Hematopoietic multipotent progenitor cell treated with erythropoietin and hydrocortisone succinate and interleukin-3 and kit ligand, for 17 days (in vitro differentiated cells): Measurements from ENCODE around the gene ANKRD40CL.
"Not testable (repeated sequence)": the region's sequence is repeated elsewhere in the genome, so short reads cannot be mapped to it uniquely, and the experiment has no call there.

Experiments used
- DNase-seq: peaks from one replicate; pipeline ENCODE4 v3.0.0-alpha.2; 2015; ENCODE audit warnings: low spot score

Gene ANKRD40CL

DNA sequence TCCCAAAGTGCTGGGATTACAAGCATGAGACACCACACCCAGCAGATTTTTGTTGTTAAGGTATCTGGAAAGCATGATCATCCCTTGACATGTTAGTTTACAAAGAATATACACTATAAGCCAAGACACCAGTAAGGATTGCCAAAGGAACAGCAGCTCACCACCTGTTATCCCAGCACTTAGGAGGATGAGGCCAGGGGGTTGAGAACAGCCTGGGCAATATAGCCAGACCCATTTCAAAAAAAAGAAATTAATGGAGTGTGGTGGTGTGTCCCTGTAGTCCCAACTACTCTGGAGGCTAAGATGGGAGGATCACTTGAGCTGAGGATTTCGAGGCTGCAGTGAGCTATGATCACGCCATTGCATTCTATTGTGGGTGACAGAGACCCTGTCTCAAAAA is 5.1 kb downstream of the ANKRD40CL start:
- DNase-seq, result no peak

DNA sequence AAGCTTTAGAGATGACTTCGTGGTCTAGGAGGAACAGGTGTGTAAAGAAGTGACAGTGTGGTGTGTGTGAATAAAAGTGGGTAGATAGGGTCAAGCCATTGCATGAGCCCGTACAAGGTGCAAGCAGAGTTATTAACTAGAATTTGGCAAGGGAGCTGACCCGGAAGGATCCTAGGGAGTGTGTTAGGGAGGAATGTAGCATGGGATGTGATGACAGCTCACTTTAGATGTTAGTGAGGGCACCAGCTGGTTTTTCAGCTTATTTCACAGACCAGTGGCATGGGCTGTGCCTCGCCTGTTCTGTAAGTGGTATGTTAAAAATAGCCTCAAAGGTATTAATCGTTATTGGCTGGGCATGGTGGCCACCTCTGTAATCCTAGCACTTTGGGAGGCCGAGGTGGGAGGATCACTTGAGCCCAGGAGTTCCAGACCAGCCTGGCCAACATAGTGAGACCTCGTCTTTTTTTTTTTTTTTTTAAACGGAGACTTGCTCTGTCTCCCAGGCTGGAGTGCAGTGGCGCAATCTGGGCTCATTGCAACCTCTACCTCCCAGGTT is 8.3 kb downstream of the ANKRD40CL start:
- DNase-seq, result no peak

DNA sequence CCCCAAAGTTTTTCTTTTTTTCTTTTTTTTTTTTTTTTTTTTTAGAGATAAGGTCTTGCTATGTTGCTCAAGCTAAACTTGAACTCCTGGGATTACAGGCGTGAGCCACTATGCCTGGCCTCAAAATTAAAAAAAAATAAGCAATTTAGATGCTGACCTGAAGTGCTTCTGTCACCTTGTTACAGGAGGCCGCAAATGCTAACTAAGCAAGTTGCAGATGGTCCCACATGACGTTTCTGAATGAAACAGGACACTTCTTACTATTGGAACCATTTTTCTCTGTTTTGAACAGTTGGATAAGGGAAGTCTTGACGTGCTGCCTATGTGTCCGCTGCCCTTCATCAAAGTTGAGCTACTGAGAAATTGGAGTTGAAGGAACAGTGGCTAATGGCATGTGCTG is 8.8 kb downstream of the ANKRD40CL start:
- DNase-seq, result no peak

DNA sequence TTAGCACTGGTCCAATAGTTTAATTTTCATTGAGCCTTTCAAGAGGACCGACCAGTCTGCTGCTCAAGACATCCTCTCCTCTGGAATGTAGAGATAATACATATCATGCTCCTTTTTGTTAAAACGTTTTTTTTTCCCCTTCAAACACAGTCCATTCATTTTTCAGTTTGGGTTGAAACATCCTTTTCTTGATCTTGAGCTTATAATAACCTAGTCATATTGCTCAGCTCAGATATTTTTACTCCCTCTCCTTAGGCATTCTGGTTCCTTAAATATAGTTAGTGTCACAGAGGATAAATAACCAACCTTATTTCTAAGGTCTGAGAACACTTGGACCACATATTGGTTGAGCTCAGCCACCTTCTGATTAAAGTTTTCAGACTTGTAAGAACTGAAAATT is 12.8 kb downstream of the ANKRD40CL start:
- no peak for DNase-seq

DNA sequence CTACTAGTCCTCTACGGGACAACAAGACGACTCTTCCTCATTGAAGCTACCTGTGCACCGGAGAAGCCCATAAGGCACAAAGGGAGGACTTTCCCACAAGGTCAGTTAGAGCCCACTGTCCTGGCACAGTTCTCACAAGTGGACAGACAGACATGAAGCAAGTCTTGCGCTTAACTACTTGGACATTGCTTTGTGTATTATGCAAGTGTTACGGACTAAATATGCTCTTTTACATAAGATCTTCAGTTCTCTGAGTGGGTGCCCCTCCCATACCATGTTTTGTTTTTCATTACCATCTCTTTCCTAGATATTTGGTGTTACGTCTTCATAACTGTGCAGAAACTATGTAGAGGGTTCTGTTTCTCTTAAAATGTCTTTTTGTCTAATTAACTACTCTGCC is 18.1 kb downstream of the ANKRD40CL start:
- DNase-seq, result no peak

DNA sequence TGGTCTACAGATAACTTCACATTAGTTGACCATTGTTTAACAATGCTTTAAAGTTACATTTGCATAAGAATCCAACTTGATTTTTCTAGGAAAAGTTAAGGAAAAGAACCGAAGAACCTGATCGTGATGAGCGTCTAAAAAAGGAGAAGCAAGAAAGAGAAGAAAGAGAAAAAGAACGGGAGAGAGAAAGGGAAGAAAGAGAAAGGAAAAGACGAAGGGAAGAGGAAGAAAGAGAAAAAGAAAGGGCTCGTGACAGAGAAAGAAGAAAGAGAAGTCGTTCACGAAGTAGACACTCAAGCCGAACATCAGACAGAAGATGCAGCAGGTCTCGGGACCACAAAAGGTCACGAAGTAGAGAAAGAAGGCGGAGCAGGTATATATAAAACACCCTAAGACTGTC is 21.7 kb downstream of the ANKRD40CL start:
- DNase-seq, result no peak

DNA sequence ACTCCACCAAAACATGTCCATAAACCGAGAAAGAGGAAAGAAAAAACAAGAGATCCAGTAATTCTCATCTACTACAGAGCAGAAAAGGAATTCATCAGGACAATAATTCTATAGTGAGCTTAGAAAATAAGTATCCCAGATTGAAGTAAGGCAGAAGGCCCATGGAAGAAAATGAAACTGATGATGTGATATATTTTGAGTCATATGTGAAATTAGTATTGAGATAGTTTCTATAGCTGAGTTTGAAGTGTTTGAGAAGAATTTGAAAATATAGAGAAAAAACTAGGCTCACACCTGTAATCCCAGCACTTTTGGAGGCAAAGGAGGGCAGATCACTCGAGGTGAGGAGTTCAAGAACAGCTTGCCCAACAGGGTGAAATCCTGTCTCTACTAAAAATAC is 28.2 kb downstream of the ANKRD40CL start:
- no peak for DNase-seq

DNA sequence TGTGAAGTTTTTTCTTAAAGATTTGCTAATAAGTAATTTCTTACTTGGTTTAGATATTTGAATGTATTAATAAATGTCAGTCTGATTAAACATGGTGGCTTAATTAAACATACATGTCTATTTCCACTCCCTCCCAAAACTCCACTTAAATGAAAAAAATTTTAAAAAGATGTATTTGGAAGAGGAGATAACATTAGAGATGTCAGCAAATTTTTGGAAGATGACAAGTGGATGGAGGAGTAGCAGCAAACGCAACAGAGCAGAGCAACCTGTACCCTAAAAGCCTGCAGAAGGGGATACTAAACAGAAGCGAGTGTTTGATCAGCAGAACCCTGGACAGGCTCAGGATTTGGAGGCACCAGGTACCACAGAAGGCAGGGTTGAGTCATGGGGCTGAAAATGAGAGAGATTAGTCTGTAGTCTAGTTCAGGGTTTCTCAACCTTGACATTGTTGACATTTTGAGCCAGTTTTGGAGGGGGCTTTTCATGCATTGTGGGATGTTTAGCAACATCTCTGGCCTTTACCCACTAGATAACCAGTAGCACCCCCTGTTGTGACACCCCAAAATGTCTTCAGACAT is 30.1 kb downstream of the ANKRD40CL start:
- DNase-seq, result no peak

DNA sequence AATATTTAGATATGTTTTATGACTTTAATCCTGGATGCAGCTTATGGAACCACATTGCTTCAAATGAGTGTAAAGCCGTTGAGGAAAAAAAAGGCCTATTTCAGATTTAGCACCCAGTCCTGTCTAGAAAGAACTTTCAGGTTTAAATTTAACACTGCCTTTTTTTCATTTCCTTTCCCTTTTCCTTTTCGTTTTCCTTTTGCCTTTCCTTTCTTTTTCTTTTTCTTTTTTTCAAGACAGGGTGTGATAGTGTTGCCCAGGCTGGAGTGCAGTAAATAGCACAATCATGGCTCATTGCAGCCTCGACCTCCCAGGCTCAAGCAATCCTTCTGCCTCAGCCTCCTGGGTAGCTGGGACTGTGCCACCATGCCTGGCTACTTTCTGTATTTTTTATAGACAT is 32.0 kb downstream of the ANKRD40CL start:
- DNase-seq, result no peak

DNA sequence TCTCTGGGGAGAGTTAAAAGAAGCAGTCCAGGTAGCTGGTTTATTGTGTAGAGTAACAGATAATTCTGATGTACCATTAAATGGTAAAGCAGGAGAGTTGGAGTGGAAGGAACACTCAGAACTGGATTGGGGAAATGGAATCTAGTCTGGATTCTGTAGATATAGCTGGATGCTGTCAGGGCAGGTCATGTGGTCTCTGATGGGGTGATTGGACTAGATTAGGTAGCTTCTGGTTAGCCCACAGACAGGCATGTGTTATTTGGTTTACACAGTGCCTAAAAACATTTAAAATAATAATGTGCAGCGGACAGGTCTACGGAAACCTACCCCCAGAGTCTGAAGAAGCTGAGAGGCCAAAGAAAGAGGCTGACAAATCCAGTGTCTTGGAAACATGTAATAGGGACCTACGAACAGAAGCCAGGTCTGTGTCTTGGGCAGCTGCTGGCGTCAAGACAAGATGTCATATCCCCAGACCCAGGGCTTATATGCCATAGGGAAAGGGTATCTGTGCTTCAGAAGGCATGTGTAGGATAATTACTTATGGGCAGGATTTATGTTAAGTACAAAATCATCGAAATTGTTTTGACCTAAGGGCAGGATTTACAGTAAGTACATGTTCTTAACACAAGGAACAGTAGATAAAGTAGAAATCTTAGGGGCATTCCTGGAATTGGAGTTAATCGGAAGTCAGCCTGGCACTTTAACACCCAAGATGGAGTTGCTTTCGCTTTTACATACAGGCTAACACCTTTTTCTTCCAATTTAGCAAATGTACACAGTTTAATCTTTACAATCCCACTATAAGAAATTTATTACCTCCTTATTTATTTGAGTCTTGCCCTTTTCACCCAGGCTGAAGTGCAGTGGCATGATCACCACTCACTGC is 35.5 kb downstream of the ANKRD40CL start:
- peak; percentile 37 for DNase-seq

DNA sequence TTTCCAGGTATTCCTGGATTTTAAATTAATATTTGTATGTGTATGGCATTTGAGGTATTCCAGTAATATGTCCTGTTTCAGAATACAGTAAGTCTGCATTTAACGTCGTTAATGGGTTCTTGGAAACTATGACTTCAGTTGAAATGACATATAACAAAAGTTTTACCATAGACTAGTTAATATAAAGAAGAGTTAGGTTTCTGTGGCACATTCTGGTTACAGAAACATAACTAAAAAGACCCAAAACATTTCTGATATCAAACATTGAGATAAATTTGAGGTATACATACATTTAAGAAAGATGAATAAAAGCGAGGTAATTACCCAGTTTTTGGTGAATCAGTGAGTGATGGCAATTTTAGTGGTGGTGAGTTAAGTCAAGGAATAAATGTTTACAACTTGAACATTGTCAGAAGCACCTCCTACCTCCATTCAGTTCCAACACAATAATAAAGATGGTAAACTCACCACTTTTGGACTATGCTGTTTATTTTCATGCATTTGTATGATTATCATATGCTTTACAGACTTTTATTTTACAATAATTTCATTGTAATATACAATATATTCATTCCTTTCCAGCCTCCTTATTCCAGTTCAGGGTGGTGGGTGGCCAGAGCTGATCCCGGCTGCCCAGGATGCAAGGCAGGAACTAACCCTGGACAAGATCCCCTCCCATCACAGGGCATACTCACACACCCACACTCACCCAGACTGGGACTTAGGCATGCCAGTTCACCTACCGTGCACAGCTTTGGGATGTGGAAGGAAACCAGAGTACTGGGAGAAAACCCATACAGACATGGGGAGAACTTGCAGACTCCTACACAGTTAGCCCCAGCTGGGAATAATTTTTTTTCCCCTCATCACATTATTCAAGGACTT is 38.2 kb downstream of the ANKRD40CL start:
- DNase-seq, result no peak

DNA sequence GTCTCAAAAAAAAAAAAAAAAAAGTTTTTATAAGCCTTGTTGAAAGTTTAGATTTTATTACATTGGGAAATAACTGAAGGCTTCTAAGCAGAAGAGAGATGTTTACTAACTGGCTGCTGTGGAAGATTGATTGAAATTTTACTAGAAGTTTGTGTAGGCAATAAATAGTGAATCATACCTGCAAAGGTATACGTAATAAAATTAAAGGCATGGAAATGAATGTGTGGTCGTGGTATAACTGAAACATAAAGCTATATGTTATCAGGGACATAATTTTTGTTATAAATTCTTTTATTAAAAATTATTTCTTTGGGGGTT is 39.2 kb downstream of the ANKRD40CL start:
- no peak for DNase-seq

DNA sequence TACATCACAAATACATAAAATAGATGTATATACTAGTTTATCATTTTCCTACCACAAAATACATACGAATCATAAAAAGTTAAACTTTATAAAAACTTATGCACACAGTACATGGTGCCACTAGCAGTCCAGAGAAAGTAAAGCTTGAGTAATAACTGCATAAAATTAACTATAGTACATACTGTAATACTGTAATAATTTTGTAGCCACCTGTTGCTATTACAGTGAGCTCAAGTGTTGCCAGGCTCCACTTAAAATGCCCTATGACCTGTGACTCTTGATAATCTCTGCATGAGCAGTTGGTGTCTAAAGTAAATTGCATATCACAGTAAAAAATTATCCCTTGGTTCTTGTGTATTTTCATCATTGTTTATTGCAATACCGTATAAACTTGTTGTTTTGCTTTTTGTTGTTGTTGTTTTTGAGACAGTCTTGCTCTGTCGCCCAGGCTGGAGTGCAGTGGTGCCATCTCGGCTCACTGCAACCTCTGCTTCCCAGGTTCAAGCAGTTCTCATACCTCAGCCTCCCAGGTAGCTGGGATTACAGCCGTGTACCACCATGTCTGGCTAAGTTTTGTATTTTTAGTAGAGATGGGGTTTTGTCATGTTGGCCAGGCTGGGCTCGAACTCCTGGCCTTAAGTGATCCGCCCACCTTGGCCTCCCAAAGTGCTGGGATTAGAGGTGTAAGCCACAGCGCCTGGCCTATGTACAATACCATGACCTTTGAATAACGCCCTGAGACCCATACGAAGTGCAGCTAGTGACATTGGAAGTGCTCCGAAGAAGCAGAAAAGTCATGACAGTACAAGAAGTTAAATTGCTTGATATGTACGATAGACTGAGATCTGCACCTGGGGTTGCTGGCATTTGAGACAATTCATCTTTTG is 41.3 kb downstream of the ANKRD40CL start:
- no peak for DNase-seq

DNA sequence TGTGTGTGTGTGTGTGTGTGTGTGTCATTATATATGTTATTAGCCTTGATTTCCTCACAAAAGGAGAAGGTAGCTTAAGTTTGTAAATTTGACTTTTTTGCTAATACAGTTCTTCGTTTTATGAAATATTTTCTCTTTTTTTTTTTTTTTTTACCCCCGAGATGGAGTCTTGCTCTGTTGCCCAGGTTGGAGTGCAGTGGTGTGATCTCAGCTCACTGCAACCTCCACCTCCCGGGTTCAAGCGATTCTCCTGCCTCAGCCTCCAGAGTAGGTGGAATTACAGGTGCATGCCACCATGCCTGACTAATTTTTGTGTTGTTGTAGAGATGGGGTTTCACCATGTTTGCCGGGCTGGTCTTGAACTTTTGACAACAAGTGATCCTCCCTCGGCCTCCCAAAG is 42.7 kb downstream of the ANKRD40CL start:
- DNase-seq, result not testable (repeated sequence)

DNA sequence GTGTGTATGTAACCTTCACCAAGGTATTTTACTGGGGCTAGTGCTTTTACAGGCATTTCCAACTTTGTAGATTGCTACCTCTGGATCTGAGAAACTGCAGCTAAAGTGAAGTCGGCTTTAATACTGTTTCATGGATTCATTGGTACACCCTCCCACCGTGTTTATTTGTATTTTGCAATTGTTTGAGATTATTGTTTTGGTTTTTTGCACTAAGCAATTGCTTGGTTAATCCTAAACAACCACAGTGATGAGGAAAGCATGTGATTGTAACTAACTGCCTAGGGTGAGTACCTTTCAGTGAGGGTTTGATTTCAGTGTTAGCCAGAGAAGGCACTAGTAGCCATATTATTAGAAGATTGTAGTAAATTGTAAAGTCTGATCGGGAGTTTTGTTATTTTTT is 44.6 kb downstream of the ANKRD40CL start:
- no peak for DNase-seq

DNA sequence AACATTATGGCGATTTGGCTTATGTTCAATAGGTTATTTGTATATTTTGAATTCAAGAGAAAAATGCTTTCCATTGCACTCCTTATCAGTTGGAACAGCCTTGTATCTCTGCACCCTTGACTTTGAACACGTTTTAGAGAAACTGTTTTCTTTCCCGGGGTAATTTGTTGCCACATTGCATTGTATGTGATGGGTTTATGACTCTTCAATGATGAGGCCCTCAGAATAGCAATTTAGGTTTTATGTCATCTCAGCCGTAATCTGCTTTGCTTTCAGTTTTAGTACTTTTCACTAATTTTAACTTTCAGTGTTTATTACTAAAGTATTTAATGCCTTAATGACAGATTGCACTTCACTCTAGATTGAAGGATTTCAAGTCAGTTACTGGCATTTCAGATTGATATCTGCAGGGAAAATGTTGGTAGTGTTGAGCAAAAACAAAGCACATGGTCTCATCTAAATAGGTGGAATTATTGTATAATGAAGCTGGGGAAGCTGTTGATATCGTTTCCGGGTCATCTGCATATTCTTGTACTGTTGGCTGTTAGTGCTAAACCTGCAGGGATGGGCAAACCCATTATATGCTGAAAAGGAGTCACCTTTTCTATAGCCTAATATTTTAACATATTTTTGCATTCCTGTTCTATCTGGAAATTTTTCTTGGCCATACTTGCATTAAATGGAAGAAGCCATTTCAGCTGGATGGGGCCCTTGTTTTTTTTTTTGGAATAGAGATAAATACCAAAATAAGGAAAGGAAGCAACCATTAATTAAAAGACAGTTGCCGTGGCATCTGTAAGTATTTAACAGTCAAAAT is 45.9 kb downstream of the ANKRD40CL start:
- peak; percentile 61 for DNase-seq

DNA sequence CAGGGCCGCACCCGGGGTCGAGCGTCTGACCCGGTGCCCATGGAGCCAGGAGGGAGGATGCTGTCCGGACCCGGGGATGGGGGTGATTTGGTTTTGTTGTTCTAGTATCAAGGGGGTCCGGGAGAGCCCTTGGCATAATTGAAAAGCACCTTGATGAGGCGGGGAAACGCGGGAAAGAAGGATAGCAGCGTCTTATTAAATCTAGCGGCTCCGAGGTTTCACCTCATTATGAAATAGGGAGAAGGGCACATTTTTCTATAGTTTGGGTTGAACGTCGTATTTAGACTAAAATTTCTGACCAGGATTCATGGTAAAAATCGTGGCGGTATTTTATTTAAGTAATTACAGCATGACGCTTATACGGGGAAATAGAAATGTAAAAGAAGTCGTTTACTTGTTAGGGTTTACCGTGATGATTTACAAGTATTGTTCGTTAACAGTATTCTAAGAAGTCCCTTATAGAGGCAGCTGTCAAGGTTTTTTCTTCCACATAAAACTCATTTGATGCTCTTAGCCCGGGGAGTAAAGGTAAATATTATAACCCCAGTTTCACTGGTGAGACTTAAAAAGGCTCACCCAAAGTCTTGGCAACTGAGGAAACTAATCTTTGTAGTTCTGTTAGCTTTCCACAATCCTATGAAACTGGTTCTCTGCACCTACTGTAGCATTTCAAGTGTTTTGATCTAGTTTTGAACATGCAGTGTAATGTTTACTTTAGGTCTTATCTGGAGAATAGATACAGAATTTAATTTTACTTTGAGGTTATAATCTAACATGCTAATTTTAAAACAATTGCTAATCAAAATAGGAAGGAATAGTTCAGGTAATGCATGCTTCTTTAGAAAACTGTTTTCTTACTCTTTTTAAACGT is 47.2 kb downstream of the ANKRD40CL start:
- DNase-seq, result peak; percentile 62

DNA sequence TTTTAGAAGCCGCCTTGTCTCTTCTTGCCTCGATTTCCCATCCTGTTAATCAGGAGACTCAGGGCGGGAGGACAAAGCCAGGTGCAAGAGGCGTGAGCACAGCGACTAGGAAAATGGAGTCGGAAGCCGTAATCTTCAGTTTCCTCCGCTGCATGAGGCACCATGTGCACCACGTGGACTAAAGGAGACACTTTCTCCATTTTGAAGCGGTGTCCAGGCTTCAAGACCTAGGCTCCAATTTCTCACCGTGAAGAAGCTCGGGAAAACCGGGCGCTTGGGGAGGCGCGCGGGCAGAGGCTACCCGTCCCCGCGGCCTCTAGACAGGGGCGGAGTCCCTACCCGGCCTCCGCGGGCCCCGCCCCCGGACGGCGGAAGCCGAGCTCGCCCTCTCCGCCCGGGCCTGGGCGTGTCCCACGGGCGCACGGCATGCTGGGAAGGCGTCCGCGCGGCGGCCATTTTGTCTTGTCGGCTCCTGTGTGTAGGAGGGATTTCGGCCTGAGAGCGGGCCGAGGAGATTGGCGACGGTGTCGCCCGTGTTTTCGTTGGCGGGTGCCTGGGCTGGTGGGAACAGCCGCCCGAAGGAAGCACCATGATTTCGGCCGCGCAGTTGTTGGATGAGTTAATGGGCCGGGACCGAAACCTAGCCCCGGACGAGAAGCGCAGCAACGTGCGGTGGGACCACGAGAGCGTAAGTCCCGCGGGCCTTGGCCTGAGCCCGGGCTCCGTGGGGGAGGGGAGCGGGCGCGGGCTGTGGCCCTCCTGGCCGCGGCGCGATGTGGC is 48.0 kb downstream of the ANKRD40CL start, which contains the start of gene LUC7L3:
Gene LUC7L3 (plus strand): TSS at position 460 of the 780 bp plus-strand sequence. CDS start 130 bp downstream, at position 590.
- DNase-seq, result peak; percentile 97

DNA sequence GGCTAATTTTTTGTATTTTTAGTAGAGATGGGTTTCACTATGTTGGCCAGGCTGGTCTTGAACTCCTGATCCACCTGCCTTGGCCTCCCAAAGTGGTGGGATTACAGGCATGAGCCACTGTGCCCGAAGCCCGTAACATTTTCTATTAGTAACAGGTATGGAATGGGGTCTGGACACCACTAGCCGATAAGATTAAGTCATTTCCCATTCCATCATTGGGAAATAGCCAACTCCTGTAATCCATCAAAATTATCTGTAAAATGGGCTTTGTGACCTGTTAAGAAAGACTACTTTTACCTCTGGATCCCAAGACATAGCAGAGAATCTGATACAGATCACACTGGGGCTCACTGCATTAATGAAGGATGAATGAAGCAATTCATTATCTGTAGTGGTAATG is 51.8 kb downstream of the ANKRD40CL start:
- no peak for DNase-seq
